Uterus (tissue), 2 donors: ENCODE data around the gene MAD1L1.

Experiments used
- POLR2A ChIP-seq, 2 donors: fragments of 450-650 bp; IDR thresholded peaks; one replicate each; pipeline ENCODE4 v1.6.1; 2016; ENCODE audit warnings: antibody characterized with exemption in 2 of 2, mild to moderate bottlenecking in 1 of 2, moderate library complexity in 1 of 2
- TF ChIP-seq, protein P1 (sequence below), 4 experiments: fragments of 200-600 bp in 2 of 4; fragments of 450-650 bp in 2 of 4; sonication (generic) in 2 of 4; IDR thresholded peaks; one replicate each; pipeline ENCODE4 v1.5.1; 2016 to 2019; ENCODE audit warnings: antibody characterized with exemption in 4 of 4, mild to moderate bottlenecking in 2 of 4, moderate library complexity in 1 of 4

DNA sequence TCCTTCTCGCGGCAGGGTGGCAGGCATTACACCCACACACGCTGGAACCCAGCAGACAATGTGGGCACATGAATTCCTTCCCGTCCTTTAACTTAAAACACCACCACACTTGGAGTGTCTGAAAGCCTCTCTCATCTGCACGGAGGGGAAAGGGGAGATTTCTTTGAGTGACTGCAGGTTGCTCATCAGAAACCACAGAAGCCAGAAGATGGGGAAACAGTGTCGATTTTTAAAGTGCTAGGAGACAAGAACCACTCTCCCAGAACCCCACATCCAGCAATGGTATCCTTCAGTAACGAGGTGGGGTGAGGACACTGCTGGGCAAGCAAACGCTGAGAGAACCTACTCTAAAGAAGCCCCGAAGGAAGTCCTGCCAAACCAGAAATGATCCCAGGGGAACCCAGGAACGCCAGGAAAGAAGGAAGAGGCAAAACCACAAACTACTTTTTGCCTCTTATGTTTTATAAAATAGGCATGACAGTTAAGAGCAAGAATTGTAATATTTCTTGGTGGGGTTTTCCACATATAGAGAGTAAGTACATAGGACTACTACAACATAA lies 308.4 kb downstream of the MAD1L1 start:
- TF ChIP-seq, protein P1, sequence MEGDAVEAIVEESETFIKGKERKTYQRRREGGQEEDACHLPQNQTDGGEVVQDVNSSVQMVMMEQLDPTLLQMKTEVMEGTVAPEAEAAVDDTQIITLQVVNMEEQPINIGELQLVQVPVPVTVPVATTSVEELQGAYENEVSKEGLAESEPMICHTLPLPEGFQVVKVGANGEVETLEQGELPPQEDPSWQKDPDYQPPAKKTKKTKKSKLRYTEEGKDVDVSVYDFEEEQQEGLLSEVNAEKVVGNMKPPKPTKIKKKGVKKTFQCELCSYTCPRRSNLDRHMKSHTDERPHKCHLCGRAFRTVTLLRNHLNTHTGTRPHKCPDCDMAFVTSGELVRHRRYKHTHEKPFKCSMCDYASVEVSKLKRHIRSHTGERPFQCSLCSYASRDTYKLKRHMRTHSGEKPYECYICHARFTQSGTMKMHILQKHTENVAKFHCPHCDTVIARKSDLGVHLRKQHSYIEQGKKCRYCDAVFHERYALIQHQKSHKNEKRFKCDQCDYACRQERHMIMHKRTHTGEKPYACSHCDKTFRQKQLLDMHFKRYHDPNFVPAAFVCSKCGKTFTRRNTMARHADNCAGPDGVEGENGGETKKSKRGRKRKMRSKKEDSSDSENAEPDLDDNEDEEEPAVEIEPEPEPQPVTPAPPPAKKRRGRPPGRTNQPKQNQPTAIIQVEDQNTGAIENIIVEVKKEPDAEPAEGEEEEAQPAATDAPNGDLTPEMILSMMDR (IDR thresholded peaks at IDR 0.05) = no peak
- no peak for TF ChIP-seq POLR2A (IDR thresholded peaks at IDR 0.05)
